ENCODE measurements around the gene IGSF3.

DNA sequence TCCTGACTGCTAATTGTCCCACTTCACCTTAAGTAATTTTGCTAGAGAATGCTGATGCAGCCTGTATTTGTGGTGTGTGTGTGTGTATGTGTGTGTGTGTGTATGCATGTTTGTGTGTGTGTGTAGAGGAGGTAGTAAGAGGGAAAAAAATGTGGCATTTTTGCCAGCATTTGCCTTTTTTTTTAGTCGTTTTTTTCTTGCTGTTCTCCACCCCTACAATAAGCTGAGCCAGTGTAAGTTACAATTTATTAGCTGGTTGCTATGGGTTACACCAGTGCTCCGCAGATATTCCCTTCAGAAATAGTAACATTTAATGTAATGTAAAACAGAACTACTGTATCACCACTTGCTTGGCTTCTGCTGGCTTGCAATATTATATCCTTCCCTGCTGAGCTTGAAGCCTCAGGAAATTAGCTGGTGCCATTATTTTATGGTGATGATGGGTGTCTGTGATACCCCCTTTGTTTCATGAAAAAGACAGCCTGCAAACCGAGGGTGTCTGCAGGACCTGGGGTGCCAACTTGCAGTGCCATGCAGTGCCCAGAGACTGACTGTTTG lies 23.4 kb upstream of the IGSF3 start:
- TF ChIP-seq EZH2 (IDR thresholded peaks at IDR 0.05; ENCODE audit: borderline replicate concordance) (no peak), EZH2phosphoT487 (IDR thresholded peaks at IDR 0.05; ENCODE audit: low read depth, severe bottlenecking, unreplicated experiment) (no peak)
- TF ChIP-seq, protein P1, sequence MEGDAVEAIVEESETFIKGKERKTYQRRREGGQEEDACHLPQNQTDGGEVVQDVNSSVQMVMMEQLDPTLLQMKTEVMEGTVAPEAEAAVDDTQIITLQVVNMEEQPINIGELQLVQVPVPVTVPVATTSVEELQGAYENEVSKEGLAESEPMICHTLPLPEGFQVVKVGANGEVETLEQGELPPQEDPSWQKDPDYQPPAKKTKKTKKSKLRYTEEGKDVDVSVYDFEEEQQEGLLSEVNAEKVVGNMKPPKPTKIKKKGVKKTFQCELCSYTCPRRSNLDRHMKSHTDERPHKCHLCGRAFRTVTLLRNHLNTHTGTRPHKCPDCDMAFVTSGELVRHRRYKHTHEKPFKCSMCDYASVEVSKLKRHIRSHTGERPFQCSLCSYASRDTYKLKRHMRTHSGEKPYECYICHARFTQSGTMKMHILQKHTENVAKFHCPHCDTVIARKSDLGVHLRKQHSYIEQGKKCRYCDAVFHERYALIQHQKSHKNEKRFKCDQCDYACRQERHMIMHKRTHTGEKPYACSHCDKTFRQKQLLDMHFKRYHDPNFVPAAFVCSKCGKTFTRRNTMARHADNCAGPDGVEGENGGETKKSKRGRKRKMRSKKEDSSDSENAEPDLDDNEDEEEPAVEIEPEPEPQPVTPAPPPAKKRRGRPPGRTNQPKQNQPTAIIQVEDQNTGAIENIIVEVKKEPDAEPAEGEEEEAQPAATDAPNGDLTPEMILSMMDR (IDR thresholded peaks at IDR 0.05; ENCODE audit: poor library complexity), result no peak
